H1 (cell line): ENCODE data around the gene NF1. TPM values are rescaled to one million over a fixed set of nuclear protein-coding genes. Genes with fewer than 3 reads are reported as not detected.

ENCODE experiments used
- CTCF ChIA-PET: fragments of 300-600 bp; sonication (Branson Sonifier 250); formaldehyde crosslinking; loops from one replicate; lab custom pipeline; 2021; ENCODE audit not compliant: partially characterized antibody; lab: Charles Lee
- POLR2A ChIA-PET: fragments of 300-600 bp; sonication (Branson Sonifier 250); formaldehyde crosslinking; loops from one replicate; lab custom pipeline; 2021; ENCODE audit warnings: inconsistent platforms; ENCODE audit not compliant: partially characterized antibody; lab: Charles Lee
- DNase-seq, 2 experiments: peaks; one replicate each; pipeline versions ENCODE4 v3.0.0 to v3.0.0-alpha.2; 2010 to 2022; ENCODE audit warnings: low spot score in 2 of 2, low read depth in 1 of 2, mixed read lengths in 1 of 2
- FAIRE-seq: peaks from 2 replicates; lab custom pipeline; 2011; peaks lifted over from hg19 to GRCh38; lab: Jason Lieb, UNC
- H2AFZ ChIP-seq: 2 replicates; pipeline ENCODE4 v1.8.1; 2012; ENCODE audit warnings: low read length, inconsistent platforms
- H2AK5ac ChIP-seq: 2 replicates; pipeline ENCODE4 v1.6.1; 2013; ENCODE audit warnings: low read depth, low read length
- H2BK120ac ChIP-seq: replicated peaks from 2 replicates; pipeline ENCODE3; 2013; ENCODE audit warnings: low read depth, low read length, inconsistent platforms
- H2BK12ac ChIP-seq: 2 replicates; pipeline ENCODE4 v1.6.1; 2013; ENCODE audit warnings: low read depth, low read length
- H2BK15ac ChIP-seq: 2 replicates; pipeline ENCODE4 v1.6.1; 2013; ENCODE audit warnings: low read length
- H2BK20ac ChIP-seq: 2 replicates; pipeline ENCODE4 v1.6.1; 2013; ENCODE audit warnings: low read length
- H2BK5ac ChIP-seq: 2 replicates; pipeline ENCODE4 v1.6.1; 2013; ENCODE audit warnings: low read depth, low read length
- H3K14ac ChIP-seq: 2 replicates; pipeline ENCODE4 v1.6.1; 2013; ENCODE audit warnings: inconsistent platforms; ENCODE audit not compliant: insufficient read length
- H3K18ac ChIP-seq: 2 replicates; pipeline ENCODE4 v1.6.1; 2013; ENCODE audit warnings: low read length; ENCODE audit errors: extremely low read depth
- H3K23ac ChIP-seq: 2 replicates; pipeline ENCODE4 v1.6.1; 2013; ENCODE audit warnings: inconsistent platforms; ENCODE audit not compliant: insufficient read length
- H3K23me2 ChIP-seq: 2 replicates; pipeline ENCODE4 v1.6.1; 2013; ENCODE audit warnings: low read depth, low read length
- H3K27ac ChIP-seq: 2 replicates; pipeline ENCODE4 v1.6.1; 2011; ENCODE audit warnings: low read depth, low read length, inconsistent platforms
- H3K27me3 ChIP-seq, 4 experiments: replicated peaks in 1 of 4; 1 replicate in 1 of 4; 2 replicates in 3 of 4; pipeline versions ENCODE4 v1.6.1 to v1.8.1; 2011 to 2013; ENCODE audit warnings: low read length in 3 of 4, mild to moderate bottlenecking in 3 of 4, inconsistent platforms in 2 of 4, mixed read lengths in 2 of 4, moderate library complexity in 1 of 4; ENCODE audit not compliant: control insufficient read depth in 3 of 4, insufficient read depth in 3 of 4; ENCODE audit errors: extremely low read depth in 1 of 4
- H3K36me3 ChIP-seq, 4 experiments: 2 replicates each; pipeline versions ENCODE4 v1.6.1 to v1.8.1; 2011 to 2013; ENCODE audit warnings: mild to moderate bottlenecking in 4 of 4, low read length in 3 of 4, moderate library complexity in 2 of 4, control low read depth in 1 of 4, inconsistent platforms in 1 of 4; ENCODE audit not compliant: insufficient read depth in 4 of 4, control insufficient read depth in 2 of 4
- H3K4ac ChIP-seq: replicated peaks from 2 replicates; pipeline ENCODE3; 2013; ENCODE audit warnings: low read length, low read depth, mixed read lengths, inconsistent platforms; ENCODE audit not compliant: insufficient read length
- H3K4me1 ChIP-seq, 4 experiments: replicated peaks in 1 of 4; 1 replicate in 1 of 4; 2 replicates in 3 of 4; pipeline versions ENCODE4 v1.6.1 to v1.8.1; 2011 to 2013; ENCODE audit warnings: low read length in 3 of 4, inconsistent platforms in 2 of 4, mixed read lengths in 1 of 4; ENCODE audit not compliant: insufficient read depth in 4 of 4, control insufficient read depth in 3 of 4
- H3K4me2 ChIP-seq, 2 experiments: 2 replicates each; pipeline versions ENCODE4 v1.6.1 to v1.8.1; 2011 to 2013; ENCODE audit warnings: low read depth in 2 of 2, low read length in 2 of 2, control low read depth in 1 of 2, inconsistent platforms in 1 of 2, mild to moderate bottlenecking in 1 of 2; ENCODE audit not compliant: insufficient read depth in 1 of 2
- H3K4me3 ChIP-seq, 4 experiments: fragments of 200-600, 300-600 bp in 1 of 4; sonication (generic), shearing (Covaris generic), sonication (Bioruptor Twin) in 1 of 4; 2 replicates each; pipeline versions ENCODE4 v1.5.1 to v1.8.1; 2011 to 2016; ENCODE audit warnings: low read length in 4 of 4, low read depth in 3 of 4, control low read depth in 2 of 4, inconsistent platforms in 2 of 4, mild to moderate bottlenecking in 2 of 4, mixed read lengths in 1 of 4, moderate library complexity in 1 of 4; ENCODE audit not compliant: insufficient read depth in 2 of 4; ENCODE audit errors: extremely low read depth in 1 of 4
- H3K56ac ChIP-seq: replicated peaks from 2 replicates; pipeline ENCODE3; 2013; ENCODE audit warnings: low read depth, mild to moderate bottlenecking, mixed read lengths, low read length, inconsistent platforms; ENCODE audit not compliant: insufficient read length
- H3K79me1 ChIP-seq: 2 replicates; pipeline ENCODE4 v1.6.1; 2013; ENCODE audit warnings: low read depth, low read length, control low read depth
- H3K79me2 ChIP-seq, 2 experiments: 2 replicates each; pipeline versions ENCODE4 v1.6.1 to v1.8.1; 2012 to 2013; ENCODE audit warnings: low read length in 2 of 2, mild to moderate bottlenecking in 2 of 2, inconsistent platforms in 1 of 2; ENCODE audit not compliant: insufficient read depth in 2 of 2, control insufficient read depth in 1 of 2
- H3K9ac ChIP-seq, 4 experiments: replicated peaks in 1 of 4; 1 replicate in 1 of 4; 2 replicates in 3 of 4; pipeline versions ENCODE4 v1.6.1 to v1.8.1; 2011 to 2013; ENCODE audit warnings: low read depth in 3 of 4, low read length in 3 of 4, control low read depth in 2 of 4, mild to moderate bottlenecking in 2 of 4, moderate library complexity in 2 of 4, inconsistent platforms in 1 of 4; ENCODE audit errors: extremely low read depth in 1 of 4
- H3K9me3 ChIP-seq, 2 experiments: 2 replicates each; pipeline versions ENCODE4 v1.6.1 to v1.8.1; 2012 to 2013; ENCODE audit warnings: mild to moderate bottlenecking in 2 of 2, moderate library complexity in 2 of 2, control low read depth in 1 of 2, inconsistent platforms in 1 of 2, low read depth in 1 of 2, low read length in 1 of 2, mixed read lengths in 1 of 2; ENCODE audit not compliant: insufficient read depth in 2 of 2
- H4K20me1 ChIP-seq, 2 experiments: replicated peaks in 1 of 2; 2 replicates each; pipeline versions ENCODE3 to v1.8.1; 2011 to 2013; ENCODE audit warnings: inconsistent platforms in 2 of 2, low read length in 2 of 2, mild to moderate bottlenecking in 1 of 2; ENCODE audit not compliant: insufficient read depth in 2 of 2, control insufficient read depth in 1 of 2
- H4K5ac ChIP-seq: 2 replicates; pipeline ENCODE4 v1.6.1; 2013; ENCODE audit warnings: low read length, low read depth, mixed read lengths, inconsistent platforms; ENCODE audit not compliant: insufficient read length
- H4K8ac ChIP-seq: 2 replicates; pipeline ENCODE4 v1.8.0; 2013; ENCODE audit warnings: mild to moderate bottlenecking, moderate library complexity, low read length, inconsistent platforms; ENCODE audit not compliant: insufficient read depth; ENCODE audit errors: extremely low read depth
- H4K91ac ChIP-seq: replicated peaks from 2 replicates; pipeline ENCODE3; 2013; ENCODE audit warnings: low read length, mixed read lengths, inconsistent platforms; ENCODE audit not compliant: insufficient read length
- BCL11A ChIP-seq, 2 experiments: IDR thresholded peaks; one replicate each; pipeline ENCODE4 v1.6.1; 2011; ENCODE audit warnings: low read depth in 2 of 2, low read length in 2 of 2, mild to moderate bottlenecking in 2 of 2
- CBX5 ChIP-seq: fragments of 300-800, 300-1000 bp; sonication (generic); IDR thresholded peaks from 2 replicates; pipeline ENCODE4 v1.7.1; 2016; ENCODE audit warnings: antibody characterized with exemption, low read length, low read depth
- JUN ChIP-seq: IDR thresholded peaks from 2 replicates; pipeline ENCODE4 v1.6.1; 2011; ENCODE audit warnings: low read depth, mild to moderate bottlenecking, improper control_type of control experiment, low read length
- JUND ChIP-seq: IDR thresholded peaks from 2 replicates; pipeline ENCODE4 v1.6.1; 2011; ENCODE audit warnings: mild to moderate bottlenecking, improper control_type of control experiment, low read length
- KDM5A ChIP-seq: fragments of 200-600 bp; IDR thresholded peaks from 2 replicates; pipeline ENCODE4 v1.7.1; 2012; ENCODE audit warnings: mild to moderate bottlenecking, low read length, inconsistent platforms, mixed read lengths
- MAFK ChIP-seq: IDR thresholded peaks from 2 replicates; pipeline ENCODE4 v1.6.1; 2012; ENCODE audit warnings: low read depth, mild to moderate bottlenecking, improper control_type of control experiment, low read length
- NANOG ChIP-seq: IDR thresholded peaks from 2 replicates; pipeline ENCODE4 v1.6.1; 2011; ENCODE audit warnings: low read length, low read depth, mild to moderate bottlenecking, inconsistent platforms; ENCODE audit not compliant: insufficient read depth, poor library complexity, severe bottlenecking
- RAD21 ChIP-seq, 2 experiments: IDR thresholded peaks in 1 of 2; conservative IDR thresholded peaks in 1 of 2; 2 replicates each; pipeline ENCODE4 v1.6.1; 2011; ENCODE audit warnings: low read depth in 2 of 2, low read length in 2 of 2, improper control_type of control experiment in 1 of 2, inconsistent platforms in 1 of 2, mild to moderate bottlenecking in 1 of 2, moderate library complexity in 1 of 2
- SIN3A ChIP-seq, 2 experiments: IDR thresholded peaks in 1 of 2; conservative IDR thresholded peaks in 1 of 2; 2 replicates each; pipeline ENCODE4 v1.6.1; 2011 to 2012; ENCODE audit warnings: low read length in 2 of 2, improper control_type of control experiment in 1 of 2, low read depth in 1 of 2, mild to moderate bottlenecking in 1 of 2
- SP2 ChIP-seq: IDR thresholded peaks from 2 replicates; pipeline ENCODE4 v1.6.1; 2012; ENCODE audit warnings: mild to moderate bottlenecking, low read length, inconsistent platforms
- TAF1 ChIP-seq: IDR thresholded peaks from 2 replicates; pipeline ENCODE4 v1.6.1; 2011; ENCODE audit warnings: mild to moderate bottlenecking, low read depth, low read length
- TAF7 ChIP-seq: optimal IDR thresholded peaks from 2 replicates; pipeline ENCODE3; 2011; ENCODE audit warnings: low read depth, mild to moderate bottlenecking, inconsistent platforms, low read length, moderate library complexity, borderline replicate concordance
- TCF12 ChIP-seq: IDR thresholded peaks from 2 replicates; pipeline ENCODE4 v1.6.1; 2011; ENCODE audit warnings: low read depth, mild to moderate bottlenecking, low read length
- TEAD4 ChIP-seq: IDR thresholded peaks from 2 replicates; pipeline ENCODE4 v1.6.1; 2012; ENCODE audit warnings: low read depth, low read length, inconsistent platforms, mixed read lengths
- WGBS, 2 experiments: shearing (Covaris generic) in 1 of 2; methylation state at CpG; one replicate each; pipeline versions ENCODE4 v1.1.6 to v1.1.7; 2013 to 2015; ENCODE audit warnings: low lambda C conversion rate in 2 of 2, mixed read lengths in 2 of 2, inconsistent platforms in 1 of 2, low coverage in 1 of 2, missing lambda C conversion rate in 1 of 2; ENCODE audit not compliant: insufficient replicate concordance in 2 of 2, insufficient coverage in 1 of 2, insufficient read length in 1 of 2; ENCODE audit errors: extremely low coverage in 1 of 2, missing lambda C conversion rate in 1 of 2; 5-methylcytosine and 5-hydroxymethylcytosine counted together
- polyA plus RNA-seq, 7 experiments: library from polyadenylated mRNA; depleted of rRNA in 3 of 7; stranded (reverse) in 5 of 7; unstranded in 2 of 7; fragments of >200 nt in 5 of 7; fragments of 200-250 nt in 2 of 7; gene quantifications; 1 replicate in 5 of 7; 2 replicates in 1 of 7; 4 replicates in 1 of 7; pipeline versions ENCODE4 v1.2.1 to v1.2.3, GENCODE V29; 2011 to 2013; ENCODE audit warnings: missing spikeins in 2 of 7, mixed read lengths in 2 of 7
- total RNA-seq: library from RNA; stranded (reverse); fragmentation: NEBNext Ultra II Directional; extraction: Animal tissue kit (Norgen Biotek cat#: 25700); gene quantifications from 2 replicates; pipeline ENCODE4 v1.2.1, GENCODE V29; 2021

Gene NF1
- total and polyA plus RNA-seq, 2 of the 8 experiments (the other 6 are each of a cell fraction or from before 2014, with no cell fraction given): 19.3 to 29.6 TPM

GRCh38 chr17:31293581-31293980, 198.8 kb downstream of the NF1 start:
- H4K20me1 ChIP-seq: no peaks in the 10 kb centered on the region
- H3K56ac ChIP-seq: no peak overlapping the region
- no peak overlapping the region for H4K8ac ChIP-seq
- ChIA-PET POLR2A (no interaction called here), CTCF (no interaction called here)
- H2BK12ac ChIP-seq: no peak overlapping the region
- H3K23me2 ChIP-seq: no peaks in the 10 kb centered on the region
- no peak overlapping the region for H2AFZ ChIP-seq
- H2BK5ac ChIP-seq: no peak overlapping the region
- H3K4me1 ChIP-seq: peaks cover 0 to 3% (median 0%) of the 10 kb centered on the region in 4 experiments; a peak in 1 of 7 replicates
- peaks cover 0 to 5% of the 10 kb centered on the region in 2 experiments; a peak in 1 of 4 replicates for H3K9me3 ChIP-seq
- no peak overlapping the region for H4K91ac ChIP-seq
- no peak overlapping the region for H4K5ac ChIP-seq
- H3K27ac ChIP-seq: no peak overlapping the region
- no peak for FAIRE-seq
- no peaks in the 10 kb centered on the region for H3K36me3 ChIP-seq
- no peak overlapping the region for H2BK20ac ChIP-seq
- no peak overlapping the region for H2AK5ac ChIP-seq
- H3K4me3 ChIP-seq: no peak overlapping the region
- no peak overlapping the region for H2BK15ac ChIP-seq
- no peaks in the 10 kb centered on the region for H3K27me3 ChIP-seq
- H3K14ac ChIP-seq: no peak overlapping the region
- no peak overlapping the region for H3K23ac ChIP-seq
- no peaks in the 10 kb centered on the region for H3K79me1 ChIP-seq
- 92% methylated on average over 2 of the region's 2 CpGs; no CpG with 5 or more reads in 1 of the 2 experiments for WGBS, 2 experiments
- H3K79me2 ChIP-seq: no peaks in the 10 kb centered on the region
- no peak overlapping the region for H3K9ac ChIP-seq
- H2BK120ac ChIP-seq: no peak overlapping the region
- no peak overlapping the region for H3K4ac ChIP-seq
- no peak for DNase-seq
- H3K4me2 ChIP-seq: no peak overlapping the region
- no peak overlapping the region for H3K18ac ChIP-seq
- TF ChIP-seq TAF7: no peak
- TF ChIP-seq NANOG: no peak
- no peak for TF ChIP-seq RAD21 (IDR thresholded peaks at IDR 0.05 in 1 of 2, conservative IDR thresholded peaks at IDR 0.05 in 1 of 2; ENCODE audit: low read depth in 2 of 2, low read length in 2 of 2)
- no peak for TF ChIP-seq SP2
- no peak for TF ChIP-seq MAFK
- no peak for TF ChIP-seq SIN3A (conservative IDR thresholded peaks at IDR 0.05 in 1 of 2, IDR thresholded peaks at IDR 0.05 in 1 of 2; ENCODE audit: low read depth in 1 of 2, low read length in 2 of 2)
- TF ChIP-seq TEAD4: no peak
- TF ChIP-seq JUN: no peak
- no peak for TF ChIP-seq JUND
- TF ChIP-seq TAF1: no peak
- TF ChIP-seq BCL11A (IDR thresholded peaks at IDR 0.05; ENCODE audit: low read depth in 2 of 2, low read length in 2 of 2): no peak
- TF ChIP-seq CBX5: no peak
- TF ChIP-seq TCF12: no peak
- no peak for TF ChIP-seq KDM5A
